HL-60/S4 treated with retinoic acid at 250 ng/mL for 4 days and 3 days (cell line): Measurements from ENCODE around the gene BCAP31.
"Not testable (repeated sequence)": the region's sequence is repeated elsewhere in the genome, so short reads cannot be mapped to it uniquely, and the experiment has no call there.

Experiments used
- in situ Hi-C: fragments of 300-500 bp; cut with MboI; formaldehyde crosslinking; loops from 2 replicates; pipeline ENCODE4 v1.7.0; 2022; ENCODE audit warnings: low sequenced_read_pairs

BCAP31 gene

DNA sequence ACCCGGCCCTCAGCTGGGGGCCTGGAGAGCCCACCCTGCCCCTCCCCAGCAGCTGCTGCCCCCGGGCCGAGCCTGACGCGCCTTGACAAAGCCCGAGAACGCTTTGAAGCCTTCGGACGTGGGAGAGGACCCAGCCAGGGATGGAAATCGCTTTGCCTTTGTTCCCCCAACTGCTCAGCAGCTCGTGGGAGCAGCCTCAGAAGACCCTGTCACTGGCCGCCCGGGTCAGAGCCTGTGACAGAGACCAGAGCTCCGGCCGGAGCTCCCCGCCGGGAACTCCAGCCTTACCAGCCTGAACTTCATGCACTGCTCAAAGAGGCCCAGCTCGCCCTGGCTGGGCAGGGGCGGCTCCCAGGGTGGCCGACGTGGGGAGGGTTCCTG, 39.0 kb downstream of the BCAP31 start:
- in situ Hi-C loops = no loop called here

DNA sequence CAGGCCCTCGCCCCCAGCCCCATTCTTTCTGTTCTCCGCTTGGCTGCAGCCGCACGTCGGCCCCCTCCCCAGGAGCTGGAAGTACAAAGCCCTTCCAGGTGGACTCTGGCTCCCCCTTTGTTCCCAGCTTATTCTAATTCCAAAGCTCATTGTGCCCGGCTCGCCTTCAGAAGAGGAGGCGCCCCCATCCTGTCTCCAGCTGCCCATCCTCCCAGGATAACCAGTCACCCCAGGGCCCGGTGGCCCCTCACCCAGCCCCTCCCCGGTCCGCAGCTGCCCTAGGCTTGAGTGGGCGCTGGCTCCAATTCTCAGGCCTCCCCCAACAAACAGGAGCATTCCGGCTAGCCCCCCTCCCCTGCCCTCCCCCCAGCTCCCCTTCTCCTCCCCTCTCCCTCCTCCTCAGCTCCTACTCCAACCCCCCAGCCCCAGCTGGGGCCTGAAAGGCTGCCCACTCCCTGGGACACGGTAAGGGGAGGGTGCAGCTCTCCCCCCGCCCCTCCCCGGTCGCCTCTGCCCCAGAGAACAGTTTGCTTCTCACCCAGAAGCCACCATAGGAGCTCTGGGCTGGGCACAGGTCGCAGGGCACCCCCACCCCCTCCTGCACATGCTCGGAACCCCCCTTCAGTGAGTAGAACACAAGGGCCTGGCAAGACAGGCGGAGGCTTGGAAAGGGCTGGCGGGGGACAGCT, 39.6 kb downstream of the BCAP31 start:
- in situ Hi-C loops = no loop called here

DNA sequence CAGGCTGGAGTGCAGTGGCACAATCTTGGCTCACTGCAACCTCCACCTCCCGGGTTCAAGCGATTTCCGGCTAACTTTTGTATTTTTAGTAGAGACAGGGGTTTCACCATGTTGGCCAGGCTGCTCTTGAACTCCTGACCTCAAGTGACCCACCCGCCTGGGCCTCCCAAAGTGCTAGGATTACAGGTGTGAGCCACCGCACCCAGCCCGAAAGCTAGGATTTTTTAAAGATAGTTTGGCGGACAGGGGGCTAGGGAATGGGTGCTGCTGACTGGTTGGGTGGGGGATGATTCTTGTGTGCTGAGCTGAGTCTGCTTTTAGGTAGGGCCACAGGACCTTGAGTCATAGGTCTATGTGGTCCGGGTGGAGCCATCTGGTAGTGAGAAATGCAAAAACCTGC, 40.7 kb downstream of the BCAP31 start:
- in situ Hi-C loops = not testable (repeated sequence)

DNA sequence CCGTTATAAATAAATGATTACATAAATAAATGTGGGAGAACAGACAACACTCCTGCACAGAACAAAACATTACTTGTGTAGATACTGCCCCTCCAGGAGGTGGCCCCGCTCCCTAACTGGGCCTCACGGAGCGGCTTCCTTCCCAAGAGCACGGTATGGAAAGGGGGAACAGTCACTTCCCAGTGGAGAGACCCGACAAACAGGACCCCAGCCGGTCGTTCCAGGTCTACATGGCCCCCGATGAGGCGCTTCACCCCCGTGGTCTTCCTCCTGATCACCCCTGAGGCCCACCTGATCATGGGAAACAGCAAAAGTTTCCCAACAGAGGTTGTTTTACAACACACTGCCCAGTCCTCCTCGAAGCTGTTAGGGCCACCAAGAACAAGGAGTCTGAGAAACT, 43.0 kb downstream of the BCAP31 start:
- in situ Hi-C loops = no loop called here

- in situ Hi-C loops = loop anchor here (25.0 kb wide), 1 partner anchor 712 kb away; no protein-coding TSS in a partner anchor
These were observed 49.9 kb downstream of the BCAP31 start for GRCh38 chrX:153674219-153674851.

- in situ Hi-C loops = loop anchor here (25.0 kb wide), 1 partner anchor 711 kb away; no protein-coding TSS in a partner anchor
These were observed 50.6 kb downstream of the BCAP31 start, which contains the start of gene PNCK for GRCh38 chrX:153673428-153674218. Gene PNCK (minus strand): TSS chrX:153673813. CDS start chrX:153673076, 737 bp downstream.

GRCh38 chrX:153672531-153673427, 51.4 kb downstream of the BCAP31 start:
- in situ Hi-C loops = loop anchor here (25.0 kb wide), 1 partner anchor 710 kb away; no protein-coding TSS in a partner anchor

- in situ Hi-C loops = loop anchor here (25.0 kb wide), 1 partner anchor 710 kb away; no protein-coding TSS in a partner anchor
These were observed 52.3 kb downstream of the BCAP31 start for GRCh38 chrX:153671589-153672530.

GRCh38 chrX:153670748-153671588, 53.2 kb downstream of the BCAP31 start:
- in situ Hi-C loops = loop anchor here (25.0 kb wide), 1 partner anchor 709 kb away; no protein-coding TSS in a partner anchor

- in situ Hi-C loops = loop anchor here (25.0 kb wide), 1 partner anchor 708 kb away; no protein-coding TSS in a partner anchor
These were observed 54.1 kb downstream of the BCAP31 start for GRCh38 chrX:153669901-153670731.

DNA sequence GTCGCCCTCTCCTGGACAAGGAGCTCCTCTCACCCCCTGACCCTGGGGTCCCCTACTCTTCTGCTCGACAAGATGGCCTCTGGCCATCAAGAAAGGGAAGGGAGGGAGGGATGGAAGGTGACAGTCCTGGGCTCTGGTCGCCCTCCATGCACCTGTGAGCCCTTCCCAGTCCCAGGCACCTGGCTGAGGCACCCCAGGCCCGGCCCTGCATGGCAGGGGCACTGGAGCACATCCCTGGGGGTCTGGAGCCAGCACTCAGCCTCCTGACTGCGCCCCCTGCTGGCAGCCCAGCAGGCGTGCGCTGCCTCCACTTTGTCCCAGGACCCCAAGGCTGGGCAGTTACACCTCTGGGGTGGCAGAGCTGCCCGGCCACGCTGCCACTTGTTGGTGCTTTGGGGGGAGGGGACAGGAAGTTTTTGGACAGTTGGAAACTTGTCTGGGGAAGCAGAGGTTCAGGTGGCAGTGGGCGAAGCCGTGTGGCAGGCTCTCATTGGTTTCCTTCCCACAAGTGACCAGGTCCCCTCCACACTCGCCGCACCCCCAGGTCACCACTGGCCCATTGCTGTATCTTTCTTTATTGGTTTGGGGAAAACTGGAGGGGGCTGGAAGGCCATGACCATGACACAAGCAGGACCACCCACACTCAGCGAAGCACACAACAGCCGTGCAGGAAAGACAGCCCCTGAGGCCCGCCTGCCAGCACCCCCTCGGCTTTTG, 54.9 kb downstream of the BCAP31 start:
- in situ Hi-C loops = loop anchor here (25.0 kb wide), 1 partner anchor 707 kb away; no protein-coding TSS in a partner anchor

GRCh38 chrX:153668423-153669173, 55.6 kb downstream of the BCAP31 start:
- in situ Hi-C loops = loop anchor here (25.0 kb wide), 1 partner anchor 706 kb away; no protein-coding TSS in a partner anchor

GRCh38 chrX:153667956-153668396, 56.2 kb downstream of the BCAP31 start:
- in situ Hi-C loops = loop anchor here (25.0 kb wide), 1 partner anchor 706 kb away; no protein-coding TSS in a partner anchor

GRCh38 chrX:153667281-153667955, 56.8 kb downstream of the BCAP31 start:
- in situ Hi-C loops = loop anchor here (25.0 kb wide), 1 partner anchor 705 kb away; no protein-coding TSS in a partner anchor

DNA sequence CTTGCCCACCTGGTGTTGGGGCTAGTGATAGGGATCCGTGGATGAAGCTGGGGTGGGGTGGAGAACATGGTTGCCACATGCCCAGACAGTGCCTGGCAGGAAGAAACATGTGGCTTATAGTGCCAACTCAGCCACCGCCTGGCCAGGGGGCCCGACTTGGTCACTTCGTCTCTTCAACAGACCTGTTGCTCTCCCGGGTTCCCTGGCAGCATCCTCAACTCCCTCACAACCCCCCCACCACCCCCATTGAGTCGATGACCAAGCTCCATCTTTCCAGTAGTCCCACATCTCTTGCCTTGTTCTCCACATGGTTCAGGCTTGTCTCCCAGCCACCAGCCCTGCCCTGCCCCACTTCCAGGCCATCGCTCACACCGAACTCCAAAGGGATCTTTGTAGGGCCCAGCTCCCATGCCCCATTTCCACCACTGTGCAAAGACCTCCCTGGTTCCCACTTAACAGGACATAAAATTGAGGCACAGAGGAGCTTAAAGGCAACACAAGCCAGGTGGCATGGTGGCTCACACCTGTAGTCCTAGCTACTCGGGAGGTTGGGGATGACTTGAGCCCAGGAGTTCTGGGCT, 58.4 kb downstream of the BCAP31 start:
- in situ Hi-C loops = loop anchor here (25.0 kb wide), 1 partner anchor 704 kb away; no protein-coding TSS in a partner anchor
